NCI-H1436 treated with DMSO at 0.1 percent for 48 hours (cell line): ENCODE data around the gene AP1AR.
"Not testable (repeated sequence)": the region's sequence is repeated elsewhere in the genome, so short reads cannot be mapped to it uniquely, and the experiment has no call there.

Source experiments
- DNase-seq: peaks from one replicate; lab custom pipeline; 2025; lab: John Stamatoyannopoulos, UW

Gene AP1AR

GRCh38 chr4:112279025-112279881 lies 47.7 kb downstream of the AP1AR start:
- no peak for DNase-seq

GRCh38 chr4:112279882-112280315 lies 48.3 kb downstream of the AP1AR start:
- DNase-seq: no peak

- DNase-seq: no peak
Measured at GRCh38 chr4:112280386-112281056, 48.9 kb downstream of the AP1AR start.

- not testable (repeated sequence) for DNase-seq
Measured at GRCh38 chr4:112281895-112282398, 50.4 kb downstream of the AP1AR start.

- DNase-seq: no peak
Measured at GRCh38 chr4:112282860-112283667, 51.5 kb downstream of the AP1AR start.

GRCh38 chr4:112284166-112284565 lies 52.6 kb downstream of the AP1AR start:
- no peak for DNase-seq

GRCh38 chr4:112284662-112285411 lies 53.2 kb downstream of the AP1AR start:
- no peak for DNase-seq

GRCh38 chr4:112287258-112287989 lies 55.8 kb downstream of the AP1AR start:
- DNase-seq: no peak

- DNase-seq: no peak
Measured at GRCh38 chr4:112288455-112288854, 56.9 kb downstream of the AP1AR start.

- DNase-seq: no peak
Measured at GRCh38 chr4:112289407-112290253, 58.0 kb downstream of the AP1AR start.

GRCh38 chr4:112290341-112290740 lies 58.8 kb downstream of the AP1AR start:
- no peak for DNase-seq

GRCh38 chr4:112296949-112297880 lies 65.6 kb downstream of the AP1AR start, which contains the start of gene ALPK1:
TSS of gene ALPK1 (plus strand) at chr4:112297369.
- no peak for DNase-seq

GRCh38 chr4:112299721-112300120 lies 68.1 kb downstream of the AP1AR start:
- DNase-seq: no peak

- no peak for DNase-seq
Measured at GRCh38 chr4:112302320-112303274, 71.0 kb downstream of the AP1AR start.

- DNase-seq: not testable (repeated sequence)
Measured at GRCh38 chr4:112305477-112305876, 73.9 kb downstream of the AP1AR start.

GRCh38 chr4:112309263-112309791 lies 77.7 kb downstream of the AP1AR start:
- not testable (repeated sequence) for DNase-seq

GRCh38 chr4:112311516-112311915 lies 79.9 kb downstream of the AP1AR start:
- DNase-seq: no peak
